Measurements from ENCODE around the gene CCNL2.

CCNL2 gene

GRCh38 chr1:1336931-1337792, 62.0 kb downstream of the CCNL2 start:
- no peaks in the 10 kb centered on the region for H3K9me3 ChIP-seq (ENCODE audit: low read length)
- H3K4me3 ChIP-seq (ENCODE audit: low read depth in 1 of 2, low read length in 2 of 2) = no peak overlapping the region
- no peaks in the 10 kb centered on the region for H3K4me1 ChIP-seq (ENCODE audit: insufficient read depth, low read length)
- no peak overlapping the region for H3K27ac ChIP-seq (ENCODE audit: low read depth, low read length)
- peaks cover 22% of the 10 kb centered on the region for H3K36me3 ChIP-seq (ENCODE audit: insufficient read depth, low read length)
- H3K27me3 ChIP-seq (ENCODE audit: control insufficient read depth in 1 of 2, insufficient read depth in 2 of 2, low read length in 2 of 2) = no peaks in the 10 kb centered on the region
- no peak overlapping the region for H3K9ac ChIP-seq (ENCODE audit: low read length)

- H3K4me1 ChIP-seq (ENCODE audit: insufficient read depth, low read length) = no peaks in the 10 kb centered on the region
- H3K4me3 ChIP-seq (ENCODE audit: low read depth in 1 of 2, low read length in 2 of 2) = no peak overlapping the region
- H3K27me3 ChIP-seq (ENCODE audit: control insufficient read depth in 1 of 2, insufficient read depth in 2 of 2, low read length in 2 of 2) = no peaks in the 10 kb centered on the region
- H3K9me3 ChIP-seq (ENCODE audit: low read length) = no peaks in the 10 kb centered on the region
- H3K27ac ChIP-seq (ENCODE audit: low read depth, low read length) = no peak overlapping the region
- H3K9ac ChIP-seq (ENCODE audit: low read length) = no peak overlapping the region
- peaks cover 19% of the 10 kb centered on the region for H3K36me3 ChIP-seq (ENCODE audit: insufficient read depth, low read length)
Measured at GRCh38 chr1:1336446-1336845, 62.7 kb downstream of the CCNL2 start.

DNA sequence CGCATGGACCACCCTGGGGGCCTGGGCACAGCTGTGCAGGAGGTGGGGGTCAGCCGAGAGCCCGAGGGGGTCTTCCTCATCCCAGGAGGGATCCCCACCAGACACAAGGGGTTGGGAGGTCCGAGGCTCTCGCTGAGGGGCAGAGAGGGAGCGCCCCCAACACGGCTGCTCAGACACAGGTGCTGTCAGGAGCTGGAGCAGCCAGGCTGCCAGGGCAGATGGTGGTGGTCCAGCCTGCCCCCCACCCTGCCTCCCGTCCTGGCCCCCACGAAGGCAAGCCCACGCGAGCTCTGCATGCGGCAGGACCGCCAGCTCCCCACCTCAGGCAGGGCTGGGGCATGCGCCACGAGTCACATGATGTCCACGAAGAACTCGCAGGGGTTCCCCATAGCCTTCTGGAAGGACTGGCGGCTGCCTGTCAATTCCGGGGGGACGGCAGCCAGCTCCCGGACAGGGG, 63.3 kb downstream of the CCNL2 start:
- H3K27me3 ChIP-seq (ENCODE audit: control insufficient read depth in 1 of 2, insufficient read depth in 2 of 2, low read length in 2 of 2) = peaks cover 0 to 6% of the 10 kb centered on the region in 2 donors
- no peak overlapping the region for H3K4me3 ChIP-seq (ENCODE audit: low read depth in 1 of 2, low read length in 2 of 2)
- H3K36me3 ChIP-seq (ENCODE audit: insufficient read depth, low read length) = peaks cover 12% of the 10 kb centered on the region
- H3K4me1 ChIP-seq (ENCODE audit: insufficient read depth, low read length) = no peaks in the 10 kb centered on the region
- H3K9me3 ChIP-seq (ENCODE audit: low read length) = no peaks in the 10 kb centered on the region
- H3K9ac ChIP-seq (ENCODE audit: low read length) = no peak overlapping the region
- H3K27ac ChIP-seq (ENCODE audit: low read depth, low read length) = no peak overlapping the region
